Neural cell (in vitro differentiated cells): ENCODE results near the gene FOXRED1. TPM values are rescaled to one million over a fixed set of nuclear protein-coding genes. Genes with fewer than 3 reads are reported as not detected.
A peak's percentile ranks its signal among the peaks of the same experiment; 100 is the strongest.

Source experiments
- H2AFZ ChIP-seq: fragments of 200-600, 300-800 bp; sonication (generic), shearing (Covaris generic); 2 replicates; pipeline ENCODE4 v1.6.0; 2014; ENCODE audit warnings: low read depth, mild to moderate bottlenecking, antibody characterized with exemption, low read length, moderate library complexity
- H3F3A ChIP-seq: fragments of 200-600 bp; shearing (Covaris generic); 2 replicates; pipeline ENCODE4 v1.6.1; 2016; ENCODE audit warnings: mild to moderate bottlenecking, moderate library complexity, mixed read lengths, antibody characterized with exemption, low read length; ENCODE audit not compliant: insufficient read depth, poor library complexity, severe bottlenecking
- H3K27ac ChIP-seq: fragments of 200-600, 300-800 bp; sonication (generic), shearing (Covaris generic); 2 replicates; pipeline ENCODE4 v1.5.1; 2014; ENCODE audit warnings: mild to moderate bottlenecking, low read length, moderate library complexity
- H3K27me3 ChIP-seq: fragments of 300-800, 200-600 bp; sonication (generic), shearing (Covaris generic); 2 replicates; pipeline ENCODE4 v1.6.0; 2014; ENCODE audit warnings: mild to moderate bottlenecking, low read depth, low read length, moderate library complexity; ENCODE audit not compliant: insufficient read depth
- H3K36me3 ChIP-seq: fragments of 300-800, 200-600 bp; sonication (generic), shearing (Covaris generic); 2 replicates; pipeline ENCODE4 v1.5.1; 2014; ENCODE audit warnings: mild to moderate bottlenecking, antibody characterized with exemption, low read length, moderate library complexity; ENCODE audit not compliant: insufficient read depth
- H3K4me2 ChIP-seq: fragments of 300-800, 200-600 bp; sonication (generic), shearing (Covaris generic); 2 replicates; pipeline ENCODE4 v1.6.0; 2014; ENCODE audit warnings: mild to moderate bottlenecking, low read length
- H3K4me3 ChIP-seq: fragments of 300-800, 200-600 bp; sonication (generic), shearing (Covaris generic); 2 replicates; pipeline ENCODE4 v1.5.1; 2014; ENCODE audit warnings: mild to moderate bottlenecking, low read length, moderate library complexity
- H3K79me2 ChIP-seq: fragments of 200-600 bp; shearing (Covaris generic); replicated peaks from 2 replicates; pipeline ENCODE4 v1.6.0; 2014; ENCODE audit warnings: mild to moderate bottlenecking, low read length, moderate library complexity; ENCODE audit not compliant: insufficient read depth
- H3K9ac ChIP-seq: fragments of 300-800, 200-600 bp; sonication (generic), shearing (Covaris generic); 2 replicates; pipeline ENCODE4 v1.6.1; 2016; ENCODE audit warnings: mild to moderate bottlenecking, low read length, mixed read lengths
- H3K9me2 ChIP-seq: fragments of 200-600 bp; shearing (Covaris generic); 2 replicates; pipeline ENCODE4 v1.6.1; 2016; ENCODE audit warnings: mild to moderate bottlenecking, low read length, mixed read lengths; ENCODE audit not compliant: insufficient read depth
- H3K9me3 ChIP-seq: fragments of 200-600, 300-800 bp; sonication (generic), shearing (Covaris generic); 2 replicates; pipeline ENCODE4 v1.6.1; 2016; ENCODE audit warnings: mild to moderate bottlenecking, mixed run types, low read length, moderate library complexity, mixed read lengths
- H4K20me1 ChIP-seq: fragments of 200-600 bp; shearing (Covaris generic); 2 replicates; pipeline ENCODE4 v1.6.1; 2016; ENCODE audit warnings: mild to moderate bottlenecking, mixed run types; ENCODE audit not compliant: insufficient read depth
- EP300 ChIP-seq: fragments of 450-650 bp; conservative IDR thresholded peaks from 2 replicates; pipeline ENCODE4 v1.6.1; 2014; ENCODE audit warnings: antibody characterized with exemption, mild to moderate bottlenecking, moderate library complexity; ENCODE audit not compliant: poor library complexity, severe bottlenecking
- EZH2 ChIP-seq: fragments of 200-600, 300-800 bp; shearing (Covaris generic), sonication (generic); IDR thresholded peaks from 2 replicates; pipeline ENCODE4 v1.6.1; 2014; ENCODE audit warnings: antibody characterized with exemption, low read length, borderline replicate concordance, mild to moderate bottlenecking; ENCODE audit not compliant: insufficient read depth, poor library complexity, severe bottlenecking
- MXI1 ChIP-seq: fragments of 450-650 bp; conservative IDR thresholded peaks from 2 replicates; pipeline ENCODE4 v1.6.1; 2014; ENCODE audit warnings: antibody characterized with exemption, mild to moderate bottlenecking; ENCODE audit not compliant: poor library complexity, severe bottlenecking
- POLR2AphosphoS5 ChIP-seq: IDR thresholded peaks from 2 replicates; pipeline ENCODE4 v1.6.1; 2012
- RAD21 ChIP-seq: fragments of 450-650 bp; conservative IDR thresholded peaks from 2 replicates; pipeline ENCODE4 v1.6.1; 2014; ENCODE audit warnings: antibody characterized with exemption, mild to moderate bottlenecking, moderate library complexity
- SMC3 ChIP-seq: fragments of 450-650 bp; conservative IDR thresholded peaks from 2 replicates; pipeline ENCODE4 v1.6.1; 2014; ENCODE audit warnings: antibody characterized with exemption, mild to moderate bottlenecking, moderate library complexity; ENCODE audit not compliant: poor library complexity
- TAF1 ChIP-seq: IDR thresholded peaks from 2 replicates; pipeline ENCODE4 v1.6.1; 2012; ENCODE audit warnings: low read depth
- polyA plus RNA-seq: library from polyadenylated mRNA; depleted of rRNA; stranded (reverse); fragments of >200 nt; gene quantifications from 2 replicates; pipeline ENCODE4 v1.2.3, GENCODE V29; 2014
- TF ChIP-seq, protein P1 (sequence below): fragments of 450-650 bp; IDR thresholded peaks from 2 replicates; pipeline ENCODE4 v1.5.1; 2014; ENCODE audit warnings: antibody characterized with exemption, mild to moderate bottlenecking, moderate library complexity; ENCODE audit not compliant: poor library complexity, severe bottlenecking
- TF ChIP-seq, protein P2 (sequence below): IDR thresholded peaks from 2 replicates; pipeline ENCODE4 v1.6.1; 2012; ENCODE audit warnings: borderline replicate concordance

The FOXRED1 gene
- polyA plus RNA-seq, 1 donor from 2014 or later = 77.3 TPM

DNA sequence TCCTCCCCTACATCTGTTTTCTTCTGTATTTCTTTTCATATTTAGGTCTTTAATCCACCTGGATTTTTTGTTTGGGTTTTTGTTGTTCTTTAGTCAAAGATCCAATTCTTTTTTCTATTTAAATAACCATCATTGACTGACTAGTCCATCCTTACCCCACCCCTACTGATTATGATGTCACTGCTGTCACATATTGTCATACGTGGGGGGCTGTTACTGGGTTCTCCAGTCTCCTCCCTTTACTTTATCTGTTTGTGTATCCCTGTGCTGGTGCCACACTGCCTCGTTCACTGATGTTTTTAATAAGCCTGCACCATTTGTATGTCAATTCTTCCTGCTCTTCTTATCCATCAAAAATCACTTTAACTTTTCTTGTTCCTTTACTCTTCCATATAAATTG, 28.1 kb downstream of the FOXRED1 start:
- H3K79me2 ChIP-seq = no peaks in the 10 kb centered on the region
- H3F3A ChIP-seq = no peaks in the 10 kb centered on the region
- no peak overlapping the region for H3K4me2 ChIP-seq
- no peak overlapping the region for H3K27ac ChIP-seq
- H3K36me3 ChIP-seq = no peaks in the 10 kb centered on the region
- no peak overlapping the region for H2AFZ ChIP-seq
- no peaks in the 10 kb centered on the region for H3K27me3 ChIP-seq
- H3K9me3 ChIP-seq = no peaks in the 10 kb centered on the region
- no peak overlapping the region for H3K9ac ChIP-seq
- no peak overlapping the region for H3K4me3 ChIP-seq
- H4K20me1 ChIP-seq = no peaks in the 10 kb centered on the region
- no peaks in the 10 kb centered on the region for H3K9me2 ChIP-seq
- TF ChIP-seq RAD21 (no peak), TAF1 (no peak), MXI1 (no peak), SMC3 (no peak), EZH2 (no peak), EP300 (no peak), POLR2AphosphoS5 (no peak)
- TF ChIP-seq, protein P1, sequence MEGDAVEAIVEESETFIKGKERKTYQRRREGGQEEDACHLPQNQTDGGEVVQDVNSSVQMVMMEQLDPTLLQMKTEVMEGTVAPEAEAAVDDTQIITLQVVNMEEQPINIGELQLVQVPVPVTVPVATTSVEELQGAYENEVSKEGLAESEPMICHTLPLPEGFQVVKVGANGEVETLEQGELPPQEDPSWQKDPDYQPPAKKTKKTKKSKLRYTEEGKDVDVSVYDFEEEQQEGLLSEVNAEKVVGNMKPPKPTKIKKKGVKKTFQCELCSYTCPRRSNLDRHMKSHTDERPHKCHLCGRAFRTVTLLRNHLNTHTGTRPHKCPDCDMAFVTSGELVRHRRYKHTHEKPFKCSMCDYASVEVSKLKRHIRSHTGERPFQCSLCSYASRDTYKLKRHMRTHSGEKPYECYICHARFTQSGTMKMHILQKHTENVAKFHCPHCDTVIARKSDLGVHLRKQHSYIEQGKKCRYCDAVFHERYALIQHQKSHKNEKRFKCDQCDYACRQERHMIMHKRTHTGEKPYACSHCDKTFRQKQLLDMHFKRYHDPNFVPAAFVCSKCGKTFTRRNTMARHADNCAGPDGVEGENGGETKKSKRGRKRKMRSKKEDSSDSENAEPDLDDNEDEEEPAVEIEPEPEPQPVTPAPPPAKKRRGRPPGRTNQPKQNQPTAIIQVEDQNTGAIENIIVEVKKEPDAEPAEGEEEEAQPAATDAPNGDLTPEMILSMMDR = no peak
- TF ChIP-seq, protein P2, sequence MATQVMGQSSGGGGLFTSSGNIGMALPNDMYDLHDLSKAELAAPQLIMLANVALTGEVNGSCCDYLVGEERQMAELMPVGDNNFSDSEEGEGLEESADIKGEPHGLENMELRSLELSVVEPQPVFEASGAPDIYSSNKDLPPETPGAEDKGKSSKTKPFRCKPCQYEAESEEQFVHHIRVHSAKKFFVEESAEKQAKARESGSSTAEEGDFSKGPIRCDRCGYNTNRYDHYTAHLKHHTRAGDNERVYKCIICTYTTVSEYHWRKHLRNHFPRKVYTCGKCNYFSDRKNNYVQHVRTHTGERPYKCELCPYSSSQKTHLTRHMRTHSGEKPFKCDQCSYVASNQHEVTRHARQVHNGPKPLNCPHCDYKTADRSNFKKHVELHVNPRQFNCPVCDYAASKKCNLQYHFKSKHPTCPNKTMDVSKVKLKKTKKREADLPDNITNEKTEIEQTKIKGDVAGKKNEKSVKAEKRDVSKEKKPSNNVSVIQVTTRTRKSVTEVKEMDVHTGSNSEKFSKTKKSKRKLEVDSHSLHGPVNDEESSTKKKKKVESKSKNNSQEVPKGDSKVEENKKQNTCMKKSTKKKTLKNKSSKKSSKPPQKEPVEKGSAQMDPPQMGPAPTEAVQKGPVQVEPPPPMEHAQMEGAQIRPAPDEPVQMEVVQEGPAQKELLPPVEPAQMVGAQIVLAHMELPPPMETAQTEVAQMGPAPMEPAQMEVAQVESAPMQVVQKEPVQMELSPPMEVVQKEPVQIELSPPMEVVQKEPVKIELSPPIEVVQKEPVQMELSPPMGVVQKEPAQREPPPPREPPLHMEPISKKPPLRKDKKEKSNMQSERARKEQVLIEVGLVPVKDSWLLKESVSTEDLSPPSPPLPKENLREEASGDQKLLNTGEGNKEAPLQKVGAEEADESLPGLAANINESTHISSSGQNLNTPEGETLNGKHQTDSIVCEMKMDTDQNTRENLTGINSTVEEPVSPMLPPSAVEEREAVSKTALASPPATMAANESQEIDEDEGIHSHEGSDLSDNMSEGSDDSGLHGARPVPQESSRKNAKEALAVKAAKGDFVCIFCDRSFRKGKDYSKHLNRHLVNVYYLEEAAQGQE = no peak

DNA sequence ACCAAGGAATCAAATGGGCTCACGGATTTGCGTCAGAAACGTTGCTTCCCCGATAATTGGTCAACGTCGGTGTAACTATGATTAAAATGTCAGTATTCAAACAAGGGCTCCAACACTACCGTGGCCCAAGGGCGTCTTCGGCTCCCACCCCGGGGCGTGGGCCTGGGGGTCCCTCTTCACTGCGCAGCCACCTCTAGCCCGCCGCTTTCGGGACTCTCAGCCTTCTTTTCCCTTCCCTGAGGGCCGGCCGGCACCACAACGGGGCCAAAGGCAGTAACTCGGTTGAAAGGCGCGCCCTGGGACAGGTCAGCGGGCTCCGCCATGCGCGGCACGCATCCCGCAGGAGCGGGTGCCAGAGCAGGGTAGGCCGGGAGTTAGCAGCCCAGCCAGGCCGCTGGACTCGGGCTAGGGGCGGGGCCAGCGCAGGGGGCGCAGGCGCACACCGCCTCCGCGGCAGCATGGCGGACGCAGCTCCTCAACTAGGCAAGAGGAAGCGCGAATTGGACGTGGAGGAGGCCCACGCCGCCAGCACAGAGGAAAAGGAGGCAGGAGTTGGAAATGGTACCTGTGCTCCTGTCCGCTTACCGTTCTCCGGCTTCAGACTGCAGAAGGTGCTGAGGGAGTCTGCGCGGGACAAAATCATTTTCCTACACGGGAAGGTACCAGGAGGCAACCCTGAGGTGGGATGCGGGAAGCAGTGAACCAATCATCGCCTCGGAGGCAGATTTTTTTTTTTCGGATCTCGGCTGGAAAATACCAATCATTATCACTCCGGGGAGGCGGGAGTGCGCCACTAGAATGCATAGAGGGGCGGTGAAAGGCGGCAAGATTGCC, 34.9 kb downstream of the FOXRED1 start, which contains the start of gene DCPS:
TSS of gene DCPS (plus strand) at position 438 of the 834 bp plus-strand sequence. CDS start at position 459, 21 bp downstream.
- Histone ChIP-seq H3K27me3 (no peaks in the 10 kb centered on the region), H3K9ac (peak within 1 kb of the TSS; percentile 87), H3K9me2 (no peaks in the 10 kb centered on the region), H3F3A (no peaks in the 10 kb centered on the region), H3K27ac (peak within 1 kb of the TSS; percentile 95), H4K20me1 (no peaks in the 10 kb centered on the region), H3K4me3 (peak within 1 kb of the TSS; percentile 74), H3K4me2 (peak within 1 kb of the TSS; percentile 75), H3K79me2 (peaks cover 11% of the 10 kb centered on the region), H2AFZ (peak within 1 kb of the TSS; percentile 95), H3K36me3 (no peaks in the 10 kb centered on the region), H3K9me3 (no peaks in the 10 kb centered on the region)
- TF ChIP-seq EZH2 (no peak), TAF1 (peak; percentile 91), POLR2AphosphoS5 (peak; percentile 82), MXI1 (peak; percentile 96), RAD21 (peak; percentile 47), EP300 (peak; percentile 18), SMC3 (peak; percentile 18)
- TF ChIP-seq, protein P1 = no peak
- TF ChIP-seq, protein P2 = peak; percentile 89
